ENCODE results near the gene PGBD4.
"Not testable (repeated sequence)": the region's sequence is repeated elsewhere in the genome, so short reads cannot be mapped to it uniquely, and the experiment has no call there.

The PGBD4 gene

DNA sequence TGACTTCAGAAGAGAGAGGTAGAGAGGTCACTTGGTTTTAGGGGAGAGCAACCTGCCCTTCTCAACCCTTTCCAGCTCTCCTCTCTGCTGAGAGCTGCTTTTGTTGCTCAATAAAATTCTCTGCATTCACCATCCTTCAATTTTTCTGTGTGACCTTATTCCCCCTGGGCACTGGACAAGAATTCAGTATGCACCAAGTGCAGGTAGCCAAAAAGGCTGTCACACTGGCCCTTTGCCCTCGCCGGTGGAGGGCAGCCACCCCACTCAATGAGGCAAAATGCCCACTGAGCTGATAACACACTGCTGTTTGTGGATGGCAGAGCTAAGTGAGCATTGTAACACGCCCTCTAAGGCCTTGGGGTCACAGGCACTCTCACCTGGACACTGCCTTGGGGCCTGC, 12.9 kb downstream of the PGBD4 start:
- DNase-seq = no peak

GRCh38 chr15:34116620-34117019, 14.7 kb downstream of the PGBD4 start:
- peak; percentile 39 for DNase-seq

- no peak for DNase-seq
Measured at GRCh38 chr15:34119291-34119690, 17.4 kb downstream of the PGBD4 start.

GRCh38 chr15:34120420-34120819, 18.5 kb downstream of the PGBD4 start:
- DNase-seq = not testable (repeated sequence)

DNA sequence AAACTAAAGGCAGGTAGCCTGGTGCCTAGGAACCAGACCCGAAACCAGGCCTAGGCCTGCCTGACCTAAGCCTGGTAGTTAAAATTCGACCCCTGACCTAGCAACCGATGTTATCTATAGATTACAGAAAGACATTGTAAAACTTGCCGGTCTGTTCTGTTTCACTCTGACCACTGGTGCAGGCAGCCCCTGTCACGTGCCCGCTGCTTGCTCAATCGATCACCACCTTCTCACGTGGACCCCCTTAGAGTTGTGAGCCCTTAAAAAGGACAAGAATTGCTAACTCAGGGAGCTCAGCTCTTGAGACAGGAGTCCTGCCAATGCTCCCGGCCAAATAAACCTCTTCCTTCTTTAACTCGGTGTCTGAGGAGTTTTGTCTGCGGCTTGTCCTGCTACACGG, 19.9 kb downstream of the PGBD4 start:
- not testable (repeated sequence) for DNase-seq

DNA sequence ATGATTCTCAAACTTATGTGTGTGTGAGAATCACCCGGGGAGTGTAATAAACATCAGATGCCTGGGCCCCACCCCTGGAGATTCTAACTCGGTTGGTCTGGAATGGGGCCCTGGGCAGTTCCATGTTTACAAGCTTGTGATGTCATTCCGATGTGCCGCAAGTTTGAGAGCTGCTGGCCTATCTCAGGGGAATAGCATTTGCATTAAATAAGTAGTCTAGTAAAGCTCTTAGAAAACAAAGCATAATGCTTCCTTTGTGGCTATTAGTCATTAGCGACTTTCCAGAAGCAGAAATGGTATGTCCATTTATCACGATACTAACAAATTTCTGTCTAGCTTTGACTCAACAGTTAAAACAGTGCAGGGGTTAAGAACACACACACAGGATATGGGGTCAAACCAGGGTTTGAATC, 20.9 kb downstream of the PGBD4 start:
- no peak for DNase-seq

DNA sequence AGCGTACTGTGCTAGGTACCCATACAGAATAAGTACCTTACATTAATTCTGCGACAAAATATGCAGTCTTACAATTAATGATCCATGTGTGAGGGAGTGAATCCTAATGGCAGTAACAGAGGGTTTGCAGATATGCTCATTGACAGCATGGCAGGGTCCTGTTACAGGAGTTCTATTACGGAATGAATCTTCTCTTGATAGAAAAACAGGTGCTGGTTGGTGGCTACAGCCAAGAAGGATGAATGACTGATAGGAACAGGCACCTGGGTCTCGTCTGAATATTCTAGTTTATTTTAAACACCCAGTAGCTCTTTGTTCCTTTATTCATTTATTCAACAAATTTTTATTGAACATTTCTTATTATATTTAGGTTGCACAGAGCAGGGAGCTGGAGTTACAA, 22.8 kb downstream of the PGBD4 start:
- no peak for DNase-seq

DNA sequence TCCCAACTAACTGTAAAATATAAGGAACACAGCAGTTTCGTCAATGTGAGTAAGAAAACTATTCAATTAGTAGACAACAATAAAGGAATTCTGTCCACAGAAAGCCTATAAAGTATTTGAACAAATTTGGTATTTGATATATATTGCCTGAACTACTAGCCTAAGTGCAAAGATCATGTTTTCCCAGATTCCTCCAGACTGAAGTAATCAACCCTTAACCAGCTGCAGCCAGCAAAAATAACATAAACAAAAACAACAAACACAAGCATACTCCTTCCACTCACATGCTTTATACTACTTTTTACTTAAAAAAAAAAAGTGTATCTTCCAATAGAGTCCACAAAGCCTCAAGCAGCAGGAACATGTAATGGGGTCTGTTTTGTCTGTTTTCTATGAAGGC, 24.1 kb downstream of the PGBD4 start:
- no peak for DNase-seq

DNA sequence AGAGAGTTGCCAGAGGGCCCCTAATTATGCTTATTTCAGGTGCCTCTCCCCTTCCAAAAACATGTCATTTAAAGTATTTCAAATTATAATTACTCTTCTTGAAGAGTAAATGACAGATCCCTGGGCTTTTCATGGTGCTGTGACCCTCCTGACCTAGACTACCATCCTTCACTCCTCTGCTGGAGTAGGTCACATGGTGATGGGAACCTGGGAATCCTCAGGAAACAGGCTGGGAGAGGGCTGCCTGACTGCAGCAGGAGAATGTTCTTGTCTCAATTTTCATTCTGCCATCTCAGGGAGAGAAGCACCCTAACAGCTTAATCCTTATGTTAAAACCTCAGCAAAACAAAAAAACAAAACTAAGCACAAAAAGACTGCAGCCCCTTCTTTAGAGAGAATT, 24.6 kb downstream of the PGBD4 start:
- DNase-seq = no peak

GRCh38 chr15:34128898-34129297, 27.0 kb downstream of the PGBD4 start:
- no peak for DNase-seq

DNA sequence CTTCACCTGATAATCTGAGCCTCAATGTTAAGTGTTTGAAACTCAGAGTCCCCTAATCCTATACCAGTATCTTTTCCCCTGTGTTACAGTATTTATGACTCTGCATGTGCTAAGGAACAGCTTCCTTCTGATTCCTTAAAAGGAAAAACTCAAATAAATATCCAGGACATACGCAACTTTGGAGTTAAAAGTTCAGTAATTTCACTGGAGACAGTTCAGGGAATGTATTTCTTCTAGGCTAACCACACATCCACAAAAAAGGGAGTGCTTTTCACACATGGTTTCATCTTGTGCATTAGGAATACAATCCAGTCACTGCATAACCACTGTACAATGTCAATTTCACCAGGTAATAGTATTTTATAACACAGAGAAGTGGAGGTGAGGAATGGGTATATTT, 31.0 kb downstream of the PGBD4 start:
- no peak for DNase-seq

GRCh38 chr15:34133511-34133910, 31.6 kb downstream of the PGBD4 start:
- DNase-seq = no peak

- DNase-seq = no peak
Measured at GRCh38 chr15:34147371-34148140, 45.7 kb downstream of the PGBD4 start.

DNA sequence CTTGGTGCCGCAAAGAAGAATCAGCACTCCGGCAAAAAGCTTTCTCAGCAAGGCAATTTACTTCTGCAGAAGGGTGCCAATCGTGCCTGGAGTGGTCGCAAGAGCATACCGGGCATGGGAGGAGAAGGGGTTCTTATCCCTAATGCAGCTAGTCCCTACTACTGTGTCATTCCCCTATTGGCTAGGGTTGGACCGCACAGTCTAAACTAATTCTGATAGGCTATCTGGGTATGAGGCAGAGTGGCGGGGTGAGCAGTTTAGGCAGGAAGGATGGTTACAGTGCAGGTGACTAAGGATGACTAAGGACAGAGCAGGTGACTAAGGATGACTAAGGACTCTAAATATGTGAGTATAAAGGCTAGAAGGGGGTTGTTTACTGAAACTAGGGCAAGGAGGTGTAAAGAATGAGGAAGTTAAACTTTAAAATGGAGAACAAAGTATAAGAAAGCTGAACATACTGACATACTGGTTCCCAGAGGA, 52.9 kb downstream of the PGBD4 start:
- no peak for DNase-seq

DNA sequence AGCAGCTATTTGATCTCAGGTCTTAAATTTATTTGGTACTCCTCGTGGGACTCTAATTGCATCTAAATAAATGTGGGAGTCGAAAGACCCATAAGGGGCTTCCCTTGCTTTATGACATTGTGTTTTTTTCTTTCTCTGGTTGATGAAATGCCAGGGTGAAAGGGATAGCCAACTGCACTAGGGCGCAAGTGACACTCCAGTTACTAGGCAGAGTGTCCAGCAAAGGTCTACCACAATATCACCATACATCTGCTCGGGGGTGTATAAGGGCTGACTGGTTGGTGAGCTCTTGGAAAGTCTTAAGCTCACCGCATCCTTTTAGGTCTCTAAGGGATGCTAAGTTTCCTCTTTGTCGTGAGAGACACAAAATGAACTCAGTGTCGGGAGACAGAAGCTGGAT, 54.0 kb downstream of the PGBD4 start:
- no peak for DNase-seq

All from NCI-H1694 treated with DMSO at 0.1 percent for 48 hours (cell line).